Activated naive CD4-positive, alpha-beta T cell treated with anti-CD3 and anti-CD28 coated beads, Interleukin-2, amount 10 ng/mL, durations not matched to agents 7 days and 5 days (primary cell): Measurements from ENCODE around the gene C11orf71.

ENCODE experiments used
- CTCF ChIA-PET: fragments of 350-600 bp; sonication (Branson Sonifier 250); formaldehyde crosslinking; loops from one replicate; lab custom pipeline; 2021; ENCODE audit warnings: antibody characterized with exemption; lab: Charles Lee
- DNase-seq: peaks from one replicate; pipeline ENCODE4 v3.0.0-alpha.2; 2020
- H3K27ac Mint-ChIP-seq: one replicate; pipeline ENCODE4 v1.8.0; 2021; ENCODE audit warnings: mild to moderate bottlenecking, moderate library complexity, mixed read lengths
- H3K27me3 Mint-ChIP-seq: one replicate; pipeline ENCODE4 v1.8.0; 2021; ENCODE audit warnings: mild to moderate bottlenecking, mixed read lengths
- H3K36me3 Mint-ChIP-seq: one replicate; pipeline ENCODE4 v1.8.0; 2021; ENCODE audit warnings: mixed read lengths
- H3K4me1 Mint-ChIP-seq: one replicate; pipeline ENCODE4 v1.8.0; 2021; ENCODE audit warnings: mixed read lengths
- H3K4me3 Mint-ChIP-seq: one replicate; pipeline ENCODE4 v1.8.0; 2021; ENCODE audit warnings: mild to moderate bottlenecking, moderate library complexity, mixed read lengths
- H3K9me3 Mint-ChIP-seq: one replicate; pipeline ENCODE4 v1.8.0; 2021; ENCODE audit warnings: mixed read lengths

Gene C11orf71

GRCh38 chr11:114430290-114430689 lies 30.0 kb upstream of the C11orf71 start:
- peaks cover 6% of the 10 kb centered on the region for H3K4me1 Mint-ChIP-seq
- CTCF ChIA-PET: interaction anchor here (1.1 kb wide), 1 partner anchor 26 kb away, joined by 3 read pairs; no protein-coding TSS in a partner anchor
- DNase-seq: no peak
- no peak overlapping the region for H3K27ac Mint-ChIP-seq
- H3K36me3 Mint-ChIP-seq: no peaks in the 10 kb centered on the region
- no peaks in the 10 kb centered on the region for H3K9me3 Mint-ChIP-seq
- no peaks in the 10 kb centered on the region for H3K27me3 Mint-ChIP-seq
- H3K4me3 Mint-ChIP-seq: no peak overlapping the region

- no peaks in the 10 kb centered on the region for H3K27me3 Mint-ChIP-seq
- H3K4me1 Mint-ChIP-seq: peaks cover 6% of the 10 kb centered on the region
- no peak overlapping the region for H3K4me3 Mint-ChIP-seq
- H3K27ac Mint-ChIP-seq: no peak overlapping the region
- peaks cover 2% of the 10 kb centered on the region for H3K9me3 Mint-ChIP-seq
- CTCF ChIA-PET: no interaction called here
- H3K36me3 Mint-ChIP-seq: peaks cover 1% of the 10 kb centered on the region
- no peak for DNase-seq
These were observed 26.0 kb upstream of the C11orf71 start for GRCh38 chr11:114426280-114426679.

DNA sequence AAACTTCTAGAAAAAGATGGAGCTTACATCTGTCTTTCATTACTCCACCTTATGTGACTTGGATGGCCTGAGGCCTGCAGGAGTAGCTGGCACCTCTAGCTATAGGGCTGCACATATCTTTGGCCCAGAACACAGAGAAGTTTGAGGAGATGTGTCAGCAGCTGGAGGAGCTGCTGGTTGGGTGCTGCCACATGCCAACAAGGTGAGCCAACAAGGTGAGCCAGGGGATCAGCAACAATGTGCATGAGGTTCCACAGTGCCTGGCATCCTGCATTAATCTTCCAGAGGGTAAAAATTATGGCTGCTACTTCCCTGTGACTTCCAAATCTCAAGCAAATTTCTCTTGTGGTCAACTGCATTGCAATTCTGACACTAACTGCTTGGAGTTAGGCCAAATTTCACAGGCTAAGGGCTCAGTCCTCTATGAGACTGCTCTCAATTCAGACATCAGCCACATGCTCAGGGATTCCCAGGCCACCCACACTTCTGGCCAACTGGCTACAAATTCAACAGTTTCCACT lies 16.2 kb upstream of the C11orf71 start:
- Mint-ChIP-seq H3K9me3 (no peaks in the 10 kb centered on the region), H3K4me3 (no peak overlapping the region), H3K27me3 (no peaks in the 10 kb centered on the region), H3K27ac (no peak overlapping the region), H3K4me1 (no peaks in the 10 kb centered on the region), H3K36me3 (peaks cover 3% of the 10 kb centered on the region)
- CTCF ChIA-PET: no interaction called here
- no peak for DNase-seq

DNA sequence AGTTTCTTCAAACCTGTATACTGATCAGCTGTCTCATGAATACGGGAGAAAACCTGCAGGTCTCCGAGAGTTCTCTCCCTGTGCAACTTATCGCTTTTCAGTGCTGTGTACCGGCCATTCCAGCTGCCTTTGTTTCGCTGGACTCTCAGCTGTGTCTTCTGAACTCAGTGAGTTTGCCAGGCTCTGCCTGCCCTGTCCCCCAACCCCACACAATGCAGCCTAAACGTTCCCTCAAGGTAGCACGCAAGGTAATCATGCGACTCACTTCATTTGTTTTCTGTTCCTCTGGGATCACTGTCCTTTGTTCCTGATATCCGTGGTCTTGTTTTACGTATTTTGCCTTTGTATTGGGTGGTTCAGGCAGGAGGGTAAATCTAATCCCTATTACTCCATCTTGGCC lies 13.6 kb upstream of the C11orf71 start:
- DNase-seq: no peak
- CTCF ChIA-PET: no interaction called here
- Mint-ChIP-seq H3K4me3 (no peak overlapping the region), H3K9me3 (no peaks in the 10 kb centered on the region), H3K27ac (no peak overlapping the region), H3K36me3 (peaks cover 18% of the 10 kb centered on the region), H3K27me3 (no peaks in the 10 kb centered on the region), H3K4me1 (no peaks in the 10 kb centered on the region)

DNA sequence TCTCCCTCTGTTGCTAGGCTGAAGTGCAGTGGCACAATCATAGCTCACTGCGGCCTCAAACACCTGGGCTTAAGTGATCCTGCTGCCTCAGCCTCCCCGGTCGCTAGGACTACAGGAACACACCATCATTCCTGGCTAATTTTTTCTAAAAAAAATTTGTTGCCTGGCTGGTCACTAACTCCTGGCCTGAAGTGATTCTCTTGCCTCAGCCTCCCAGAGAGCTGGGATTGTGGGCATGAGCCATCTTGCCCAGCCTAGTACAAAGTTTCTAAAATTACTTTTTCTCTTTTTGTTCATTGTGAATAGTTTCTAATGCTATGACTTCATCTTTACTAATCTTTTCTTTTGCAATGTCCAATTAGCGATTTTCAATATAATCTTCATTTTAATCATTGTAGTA lies 12.6 kb upstream of the C11orf71 start:
- Mint-ChIP-seq H3K4me1 (no peaks in the 10 kb centered on the region), H3K4me3 (no peak overlapping the region), H3K27ac (no peak overlapping the region), H3K27me3 (no peaks in the 10 kb centered on the region), H3K36me3 (peaks cover 20% of the 10 kb centered on the region), H3K9me3 (no peaks in the 10 kb centered on the region)
- CTCF ChIA-PET: interaction anchor here (1.3 kb wide), 1 partner anchor 17 kb away, joined by 3 read pairs; no protein-coding TSS in a partner anchor
- no peak for DNase-seq

DNA sequence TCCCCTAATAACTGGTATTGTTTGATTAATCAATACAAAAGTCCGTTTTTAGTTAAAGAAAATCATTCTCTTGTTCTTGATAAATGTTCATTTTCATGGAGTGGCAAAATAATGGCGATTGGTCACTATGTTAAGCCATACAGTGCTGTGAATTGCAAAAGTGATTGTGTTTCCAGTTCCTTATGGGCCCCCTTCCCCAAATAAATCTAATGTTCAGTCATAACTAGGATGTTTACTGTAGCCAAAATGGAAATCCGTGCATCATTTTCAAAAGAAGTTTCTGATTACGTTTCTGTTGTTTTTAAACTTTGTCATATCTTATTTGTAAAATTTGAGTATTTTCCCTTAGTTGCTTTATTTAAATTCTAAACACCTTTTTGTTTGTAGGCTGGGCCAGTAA lies 1.0 kb upstream of the C11orf71 start:
- CTCF ChIA-PET: no interaction called here
- H3K36me3 Mint-ChIP-seq: peaks cover 47% of the 10 kb centered on the region
- peaks cover 4% of the 10 kb centered on the region for H3K27me3 Mint-ChIP-seq
- peak overlapping the region; percentile 98 for H3K27ac Mint-ChIP-seq
- H3K4me3 Mint-ChIP-seq: peak overlapping the region; percentile 96
- H3K9me3 Mint-ChIP-seq: no peaks in the 10 kb centered on the region
- peaks cover 46% of the 10 kb centered on the region for H3K4me1 Mint-ChIP-seq
- no peak for DNase-seq

DNA sequence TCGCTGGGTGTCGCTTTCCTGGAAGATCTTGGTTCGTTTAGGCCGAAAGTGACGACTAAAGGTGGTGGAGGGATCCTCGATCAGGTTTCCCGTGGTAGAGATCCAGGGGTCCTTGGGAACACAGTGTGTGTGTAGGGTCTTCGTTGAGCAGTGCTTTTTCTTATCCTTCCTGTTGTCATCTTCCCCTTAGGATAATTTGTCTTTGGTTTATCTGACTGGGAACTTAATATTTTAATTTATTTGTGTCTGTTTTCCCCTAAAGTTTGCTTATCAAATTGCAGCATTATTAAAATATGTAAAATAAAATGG lies 558 bp upstream of the C11orf71 start:
- no peak for DNase-seq
- H3K36me3 Mint-ChIP-seq: peaks cover 43% of the 10 kb centered on the region
- CTCF ChIA-PET: no interaction called here
- no peaks in the 10 kb centered on the region for H3K9me3 Mint-ChIP-seq
- peaks cover 43% of the 10 kb centered on the region for H3K4me1 Mint-ChIP-seq
- H3K27me3 Mint-ChIP-seq: peaks cover 4% of the 10 kb centered on the region
- peak overlapping the region; percentile 98 for H3K27ac Mint-ChIP-seq
- H3K4me3 Mint-ChIP-seq: peak overlapping the region; percentile 96

- Mint-ChIP-seq H3K36me3 (peaks cover 31% of the 10 kb centered on the region), H3K4me1 (peaks cover 34% of the 10 kb centered on the region), H3K4me3 (peak overlapping the region; percentile 96), H3K27ac (peak overlapping the region; percentile 98), H3K27me3 (peaks cover 4% of the 10 kb centered on the region), H3K9me3 (no peaks in the 10 kb centered on the region)
- CTCF ChIA-PET: no interaction called here
- no peak for DNase-seq
These were observed 658 bp downstream of the C11orf71 start for GRCh38 chr11:114399490-114400215.

GRCh38 chr11:114398303-114398920 lies 1.9 kb downstream of the C11orf71 start:
- peak overlapping the region; percentile 98 for H3K27ac Mint-ChIP-seq
- H3K36me3 Mint-ChIP-seq: peaks cover 26% of the 10 kb centered on the region
- H3K4me1 Mint-ChIP-seq: peaks cover 26% of the 10 kb centered on the region
- no peak for DNase-seq
- H3K9me3 Mint-ChIP-seq: no peaks in the 10 kb centered on the region
- peak overlapping the region; percentile 96 for H3K4me3 Mint-ChIP-seq
- CTCF ChIA-PET: interaction anchor here (1.3 kb wide), 1 partner anchor 58 kb away, joined by 3 read pairs; no protein-coding TSS in a partner anchor
- peaks cover 10% of the 10 kb centered on the region for H3K27me3 Mint-ChIP-seq

DNA sequence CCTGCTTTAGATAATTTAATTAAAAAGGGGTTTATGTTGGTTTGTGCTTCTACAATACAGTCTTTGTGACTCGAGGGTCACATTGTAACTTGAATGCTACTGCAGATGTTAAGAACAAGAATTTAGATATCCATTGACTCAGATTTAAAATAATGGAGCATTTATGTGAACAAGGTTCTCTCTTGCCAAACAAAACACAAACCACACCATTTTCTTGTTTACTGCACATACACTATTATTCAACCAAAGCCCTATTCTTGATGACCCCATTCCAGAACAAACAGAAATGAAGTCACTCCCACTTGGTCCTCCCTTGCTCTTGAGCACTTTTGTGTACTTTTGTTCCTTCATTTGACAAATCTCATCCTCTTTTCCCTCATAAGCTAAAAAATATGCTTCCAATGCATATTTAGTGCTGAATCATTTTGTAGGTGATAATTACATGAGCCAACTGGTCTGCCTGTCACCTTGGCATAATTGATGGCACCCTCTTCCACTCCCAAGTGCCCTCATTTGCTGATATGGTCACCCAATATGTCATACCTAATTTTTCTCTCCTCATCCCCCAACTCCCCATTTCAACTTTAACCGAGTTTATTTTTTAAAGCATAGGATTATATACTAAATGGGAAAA lies 2.8 kb downstream of the C11orf71 start:
- H3K9me3 Mint-ChIP-seq: no peaks in the 10 kb centered on the region
- peaks cover 20% of the 10 kb centered on the region for H3K36me3 Mint-ChIP-seq
- CTCF ChIA-PET: interaction anchor here (1.3 kb wide), 1 partner anchor 57 kb away, joined by 3 read pairs; no protein-coding TSS in a partner anchor
- peaks cover 20% of the 10 kb centered on the region for H3K4me1 Mint-ChIP-seq
- DNase-seq: no peak
- H3K27ac Mint-ChIP-seq: no peak overlapping the region
- no peak overlapping the region for H3K4me3 Mint-ChIP-seq
- H3K27me3 Mint-ChIP-seq: peaks cover 13% of the 10 kb centered on the region

- H3K27me3 Mint-ChIP-seq: peaks cover 18% of the 10 kb centered on the region
- no peaks in the 10 kb centered on the region for H3K9me3 Mint-ChIP-seq
- no peak overlapping the region for H3K4me3 Mint-ChIP-seq
- CTCF ChIA-PET: no interaction called here
- H3K36me3 Mint-ChIP-seq: peaks cover 18% of the 10 kb centered on the region
- no peak for DNase-seq
- peaks cover 17% of the 10 kb centered on the region for H3K4me1 Mint-ChIP-seq
- H3K27ac Mint-ChIP-seq: no peak overlapping the region
These were observed 3.4 kb downstream of the C11orf71 start for GRCh38 chr11:114396916-114397315.

GRCh38 chr11:114395736-114396135 lies 4.6 kb downstream of the C11orf71 start:
- DNase-seq: no peak
- Mint-ChIP-seq H3K27ac (no peak overlapping the region), H3K4me1 (peaks cover 16% of the 10 kb centered on the region), H3K9me3 (no peaks in the 10 kb centered on the region), H3K4me3 (no peak overlapping the region), H3K27me3 (peaks cover 18% of the 10 kb centered on the region), H3K36me3 (peaks cover 15% of the 10 kb centered on the region)
- CTCF ChIA-PET: interaction anchor here (0.9 to 1.9 kb wide), 3 partner anchors 16 to 55 kb away, joined by 3 to 8 read pairs (median 3); no protein-coding TSS in a partner anchor

DNA sequence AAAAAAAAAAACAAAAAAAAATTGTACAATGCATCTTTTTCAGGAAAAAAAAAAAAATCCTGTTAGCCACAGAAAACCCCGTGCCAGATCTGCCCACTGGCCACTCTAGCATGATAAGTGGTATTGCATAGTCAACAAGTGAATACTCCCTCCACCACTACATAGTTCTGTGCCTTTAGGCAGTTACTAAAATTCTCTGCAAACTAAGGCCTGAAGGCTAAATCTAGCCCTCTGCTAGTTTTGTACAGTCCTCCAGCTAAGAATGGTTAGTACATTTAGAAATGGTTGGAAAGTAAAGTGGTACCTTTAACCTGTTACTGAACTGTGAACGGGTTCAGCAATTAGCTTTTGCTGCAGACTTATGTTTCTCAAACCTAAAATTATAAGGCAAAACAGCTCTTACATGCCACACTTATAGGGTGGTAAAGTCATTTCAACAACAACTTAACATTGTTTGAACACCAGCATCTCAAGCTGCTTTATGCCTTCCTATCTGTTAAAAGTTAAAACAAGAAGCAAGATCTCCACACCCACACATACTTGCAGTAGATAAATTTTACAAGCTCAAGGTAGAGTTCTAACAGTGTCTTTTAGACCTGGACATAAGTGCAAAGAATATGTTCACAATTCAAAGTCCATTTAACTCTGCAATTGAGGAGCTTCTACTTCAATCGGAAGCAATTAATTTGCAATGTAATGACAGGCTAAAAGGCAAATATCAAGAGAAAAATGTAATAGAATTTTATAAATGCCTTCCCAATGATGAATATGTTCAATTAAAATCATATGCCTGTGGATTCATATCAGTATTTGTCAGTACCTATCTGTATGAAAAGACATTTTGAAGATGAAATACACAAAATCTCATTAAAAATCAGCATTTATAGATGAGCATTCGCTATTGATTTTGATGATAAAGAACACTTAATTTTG lies 7.3 kb downstream of the C11orf71 start:
- peaks cover 5% of the 10 kb centered on the region for H3K36me3 Mint-ChIP-seq

More for the DNA sequence above, 7.3 kb downstream of the C11orf71 start:
- CTCF ChIA-PET: interaction anchor here (0.7 to 1.4 kb wide), 2 partner anchors 53 to 222 kb away, joined by 3 read pairs; no protein-coding TSS in a partner anchor
- Mint-ChIP-seq H3K27me3 (peaks cover 14% of the 10 kb centered on the region), H3K4me1 (peaks cover 3% of the 10 kb centered on the region), H3K4me3 (no peak overlapping the region), H3K9me3 (no peaks in the 10 kb centered on the region), H3K27ac (no peak overlapping the region)
- no peak for DNase-seq
